Erythroblast (primary cell): Measurements from ENCODE around the gene PLXND1.

Source experiments
- GATA1 ChIP-seq: IDR thresholded peaks from 2 replicates; pipeline ENCODE4 v1.6.1; 2011; ENCODE audit warnings: low read depth, mild to moderate bottlenecking, control low read depth, low read length, moderate library complexity
- POLR2A ChIP-seq: IDR thresholded peaks from 2 replicates; pipeline ENCODE4 v1.6.1; 2011; ENCODE audit warnings: mild to moderate bottlenecking, low read length

GRCh38 chr3:129519449-129519848 lies 87.0 kb downstream of the PLXND1 start:
- no peak for TF ChIP-seq POLR2A
- no peak for TF ChIP-seq GATA1
